ENCODE results near the gene CNGA1. TPM values are rescaled to one million over a fixed set of nuclear protein-coding genes. Genes with fewer than 3 reads are reported as not detected.

The CNGA1 gene
- total and polyA plus RNA-seq, 7 donors, result 0.16 to 3.0 (median 1.7) TPM; not detected in 3

DNA sequence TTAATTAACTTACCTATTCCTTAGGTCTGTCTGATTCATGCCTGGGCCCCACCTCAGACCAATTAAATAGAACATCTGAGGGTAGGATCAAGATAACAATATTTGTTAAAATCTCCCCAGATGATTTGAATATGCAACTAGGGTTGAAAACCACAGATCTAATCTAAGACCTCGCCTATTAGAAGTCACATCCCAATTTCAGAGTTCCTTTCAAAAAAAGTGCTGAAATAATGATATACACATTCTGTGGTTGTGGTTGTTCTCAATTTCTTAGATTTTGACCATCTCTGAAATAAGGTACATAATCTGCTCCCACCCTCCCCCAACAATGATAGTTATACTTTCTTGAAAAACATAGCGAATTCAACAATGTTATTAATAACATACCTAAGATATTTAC lies 27.8 kb upstream of the CNGA1 start:
- TF ChIP-seq POLR2A (IDR thresholded peaks at IDR 0.05), result no peak
- TF ChIP-seq, protein P1, sequence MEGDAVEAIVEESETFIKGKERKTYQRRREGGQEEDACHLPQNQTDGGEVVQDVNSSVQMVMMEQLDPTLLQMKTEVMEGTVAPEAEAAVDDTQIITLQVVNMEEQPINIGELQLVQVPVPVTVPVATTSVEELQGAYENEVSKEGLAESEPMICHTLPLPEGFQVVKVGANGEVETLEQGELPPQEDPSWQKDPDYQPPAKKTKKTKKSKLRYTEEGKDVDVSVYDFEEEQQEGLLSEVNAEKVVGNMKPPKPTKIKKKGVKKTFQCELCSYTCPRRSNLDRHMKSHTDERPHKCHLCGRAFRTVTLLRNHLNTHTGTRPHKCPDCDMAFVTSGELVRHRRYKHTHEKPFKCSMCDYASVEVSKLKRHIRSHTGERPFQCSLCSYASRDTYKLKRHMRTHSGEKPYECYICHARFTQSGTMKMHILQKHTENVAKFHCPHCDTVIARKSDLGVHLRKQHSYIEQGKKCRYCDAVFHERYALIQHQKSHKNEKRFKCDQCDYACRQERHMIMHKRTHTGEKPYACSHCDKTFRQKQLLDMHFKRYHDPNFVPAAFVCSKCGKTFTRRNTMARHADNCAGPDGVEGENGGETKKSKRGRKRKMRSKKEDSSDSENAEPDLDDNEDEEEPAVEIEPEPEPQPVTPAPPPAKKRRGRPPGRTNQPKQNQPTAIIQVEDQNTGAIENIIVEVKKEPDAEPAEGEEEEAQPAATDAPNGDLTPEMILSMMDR (IDR thresholded peaks at IDR 0.05), result no peak
- no peak for TF ChIP-seq POLR2AphosphoS5 (IDR thresholded peaks at IDR 0.05)
- TF ChIP-seq EP300 (IDR thresholded peaks at IDR 0.05), result no peak
- Histone ChIP-seq H3K27ac (no peak overlapping the region), H3K9me3 (no peaks in the 10 kb centered on the region), H3K36me3 (no peaks in the 10 kb centered on the region), H3K4me1 (no peaks in the 10 kb centered on the region), H3K4me3 (no peak overlapping the region), H3K27me3 (peaks cover 0 to 16% (median 0%) of the 10 kb centered on the region in 3 donors)
- 69 to 88% methylated on average over 2 of the region's 2 CpGs for WGBS, 2 donors
- intact Hi-C loops (cut with DNase I), result no loop called here
- no peak for DNase-seq

DNA sequence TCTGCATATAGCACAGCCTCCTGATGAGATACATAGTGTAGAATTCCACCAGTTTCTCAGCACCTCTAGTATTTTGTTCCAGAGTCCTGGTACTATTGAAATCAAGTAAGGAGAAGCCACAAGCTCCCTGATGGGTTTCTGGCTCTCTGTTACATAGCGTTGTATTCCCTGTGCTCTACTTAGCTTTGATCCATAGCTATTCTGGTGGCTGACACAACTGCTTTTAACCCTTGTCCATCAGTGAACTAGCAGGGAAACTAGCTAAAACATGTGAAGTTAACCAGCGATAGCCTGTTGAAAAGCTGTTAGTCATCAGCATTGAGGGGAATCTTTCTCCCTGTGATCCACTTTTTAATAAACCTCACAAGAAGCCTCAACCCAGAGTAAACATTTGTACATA lies 27.0 kb upstream of the CNGA1 start:
- no peaks in the 10 kb centered on the region for H3K4me1 ChIP-seq
- WGBS, 2 donors, result 80 to 81% methylated on average over 2 of the region's 2 CpGs
- H3K4me3 ChIP-seq, result no peak overlapping the region
- intact Hi-C loops (cut with DNase I), result no loop called here
- H3K36me3 ChIP-seq, result no peaks in the 10 kb centered on the region
- H3K9me3 ChIP-seq, result no peaks in the 10 kb centered on the region
- no peak for DNase-seq
- peaks cover 0 to 16% (median 0%) of the 10 kb centered on the region in 3 donors for H3K27me3 ChIP-seq
- H3K27ac ChIP-seq, result no peak overlapping the region
- TF ChIP-seq EP300 (IDR thresholded peaks at IDR 0.05), result no peak
- no peak for TF ChIP-seq POLR2A (IDR thresholded peaks at IDR 0.05)
- TF ChIP-seq, protein P1 (IDR thresholded peaks at IDR 0.05), result no peak
- TF ChIP-seq POLR2AphosphoS5 (IDR thresholded peaks at IDR 0.05), result no peak

DNA sequence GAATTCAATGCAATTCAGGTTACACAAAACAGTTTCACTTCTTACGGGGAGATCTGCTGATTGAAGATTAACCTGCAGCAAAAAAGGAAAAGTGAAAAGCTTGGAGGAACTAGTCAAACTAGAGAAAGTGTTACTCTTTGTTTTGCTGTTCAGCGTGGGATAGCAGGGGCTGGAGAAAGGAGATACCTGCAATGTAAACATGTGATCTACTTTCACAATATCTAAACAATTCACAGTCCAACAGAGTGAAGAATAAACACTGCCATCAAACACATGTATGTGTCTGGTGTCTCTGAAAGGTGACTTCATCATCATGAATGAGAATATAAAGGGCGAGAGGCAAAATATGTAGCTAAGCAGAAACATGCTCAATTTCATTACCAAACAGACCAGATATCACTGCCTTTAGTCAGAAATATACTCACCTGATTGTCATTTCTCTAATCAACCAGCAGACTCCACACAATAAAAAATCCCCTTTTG lies 26.5 kb upstream of the CNGA1 start:
- TF ChIP-seq POLR2AphosphoS5 (IDR thresholded peaks at IDR 0.05) (no peak), POLR2A (IDR thresholded peaks at IDR 0.05) (no peak), EP300 (IDR thresholded peaks at IDR 0.05) (no peak)
- TF ChIP-seq, protein P1 (IDR thresholded peaks at IDR 0.05), result no peak
- Histone ChIP-seq H3K36me3 (no peaks in the 10 kb centered on the region), H3K9me3 (no peaks in the 10 kb centered on the region), H3K4me3 (no peak overlapping the region), H3K27me3 (peaks cover 0 to 16% (median 0%) of the 10 kb centered on the region in 3 donors), H3K4me1 (no peaks in the 10 kb centered on the region), H3K27ac (no peak overlapping the region)
- intact Hi-C loops (cut with DNase I), result no loop called here
- DNase-seq, result no peak
- WGBS, 2 donors, result 14 to 42% methylated on average over 3 of the region's 3 CpGs

DNA sequence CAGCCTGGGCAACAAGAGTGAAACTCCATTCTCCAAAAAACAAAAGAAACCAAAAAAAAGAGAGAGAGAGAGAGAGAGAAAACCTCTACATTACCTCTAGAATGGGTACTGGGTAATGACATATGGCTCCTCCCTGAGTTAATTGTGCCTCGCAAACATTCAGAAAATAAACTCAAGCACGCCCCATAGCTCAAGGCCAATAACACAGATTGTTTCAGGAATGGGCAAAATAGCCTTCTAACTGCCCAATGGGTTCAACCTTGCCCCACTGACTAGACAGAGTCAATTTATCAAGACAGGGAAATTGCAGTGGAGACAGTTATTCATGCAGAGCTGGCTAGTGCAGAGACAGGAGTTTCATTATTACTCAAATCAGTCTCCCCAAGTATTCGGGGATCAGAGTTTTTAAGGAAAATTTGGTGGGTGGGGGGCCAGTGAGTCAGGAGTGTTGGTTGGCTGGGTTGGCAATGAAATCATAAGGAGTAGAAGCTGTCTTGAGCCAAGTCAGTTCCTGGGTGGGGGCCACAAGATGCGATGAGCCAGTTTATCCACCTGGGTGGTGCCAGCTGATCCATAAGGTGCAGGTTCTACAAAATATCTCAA lies 25.2 kb upstream of the CNGA1 start:
- H3K36me3 ChIP-seq, result no peaks in the 10 kb centered on the region
- no peak for DNase-seq
- H3K9me3 ChIP-seq, result no peaks in the 10 kb centered on the region
- no peak overlapping the region for H3K27ac ChIP-seq
- intact Hi-C loops (cut with DNase I), result no loop called here
- no peaks in the 10 kb centered on the region for H3K4me1 ChIP-seq
- peaks cover 0 to 2% (median 0%) of the 10 kb centered on the region in 3 donors for H3K27me3 ChIP-seq
- H3K4me3 ChIP-seq, result no peak overlapping the region
- WGBS, 2 donors, result 33 to 58% methylated on average over 4 of the region's 4 CpGs
- TF ChIP-seq POLR2AphosphoS5 (IDR thresholded peaks at IDR 0.05) (no peak), POLR2A (IDR thresholded peaks at IDR 0.05) (no peak), EP300 (IDR thresholded peaks at IDR 0.05) (no peak)
- TF ChIP-seq, protein P1 (IDR thresholded peaks at IDR 0.05), result no peak

DNA sequence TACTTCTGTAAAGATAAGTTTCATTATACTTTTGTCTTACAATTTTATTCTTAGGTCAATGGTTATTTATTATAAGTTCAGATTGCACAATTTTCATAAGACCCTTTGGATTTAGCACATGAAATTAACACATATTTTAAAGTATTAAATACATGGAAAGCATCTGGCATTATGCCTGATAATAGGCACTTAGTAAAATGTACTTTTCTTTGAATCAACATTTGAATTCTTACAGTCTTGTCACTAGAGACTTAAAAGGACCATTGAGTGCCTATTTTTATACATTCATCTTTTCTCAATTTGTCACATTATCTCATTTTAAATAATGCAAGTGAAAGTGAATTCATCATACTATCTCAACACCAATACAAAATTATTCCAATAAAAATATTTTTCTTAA lies 23.1 kb upstream of the CNGA1 start:
- Histone ChIP-seq H3K27me3 (no peaks in the 10 kb centered on the region), H3K36me3 (no peaks in the 10 kb centered on the region), H3K27ac (no peak overlapping the region), H3K4me1 (no peaks in the 10 kb centered on the region), H3K4me3 (no peak overlapping the region), H3K9me3 (no peaks in the 10 kb centered on the region)
- TF ChIP-seq POLR2A (IDR thresholded peaks at IDR 0.05) (no peak), POLR2AphosphoS5 (IDR thresholded peaks at IDR 0.05) (no peak), EP300 (IDR thresholded peaks at IDR 0.05) (no peak)
- TF ChIP-seq, protein P1 (IDR thresholded peaks at IDR 0.05), result no peak
- DNase-seq, result no peak
- intact Hi-C loops (cut with DNase I), result no loop called here

All from sigmoid colon (tissue), 7 donors.